Measurements from ENCODE around the gene EFS.

DNA sequence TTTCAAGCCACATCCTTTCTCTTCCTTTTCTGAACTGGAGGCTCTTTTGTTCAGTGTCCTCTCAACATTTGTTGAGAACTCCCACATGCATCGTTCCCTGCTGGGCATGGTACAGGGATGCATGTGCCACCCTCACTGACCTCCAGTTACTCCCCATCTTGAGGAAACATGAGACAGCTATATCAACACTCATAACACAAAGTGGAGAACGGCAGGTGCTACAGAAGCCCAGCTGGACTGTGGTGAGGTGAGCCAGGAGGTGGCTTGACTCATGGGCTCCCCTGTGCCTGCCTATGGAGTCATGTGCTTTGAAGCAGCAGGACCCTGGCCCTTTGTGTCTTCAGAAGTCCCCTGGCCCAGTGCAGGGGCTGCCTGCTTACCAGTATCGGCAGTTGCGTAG lies 33.4 kb upstream of the EFS start:
- TF ChIP-seq, protein P1, sequence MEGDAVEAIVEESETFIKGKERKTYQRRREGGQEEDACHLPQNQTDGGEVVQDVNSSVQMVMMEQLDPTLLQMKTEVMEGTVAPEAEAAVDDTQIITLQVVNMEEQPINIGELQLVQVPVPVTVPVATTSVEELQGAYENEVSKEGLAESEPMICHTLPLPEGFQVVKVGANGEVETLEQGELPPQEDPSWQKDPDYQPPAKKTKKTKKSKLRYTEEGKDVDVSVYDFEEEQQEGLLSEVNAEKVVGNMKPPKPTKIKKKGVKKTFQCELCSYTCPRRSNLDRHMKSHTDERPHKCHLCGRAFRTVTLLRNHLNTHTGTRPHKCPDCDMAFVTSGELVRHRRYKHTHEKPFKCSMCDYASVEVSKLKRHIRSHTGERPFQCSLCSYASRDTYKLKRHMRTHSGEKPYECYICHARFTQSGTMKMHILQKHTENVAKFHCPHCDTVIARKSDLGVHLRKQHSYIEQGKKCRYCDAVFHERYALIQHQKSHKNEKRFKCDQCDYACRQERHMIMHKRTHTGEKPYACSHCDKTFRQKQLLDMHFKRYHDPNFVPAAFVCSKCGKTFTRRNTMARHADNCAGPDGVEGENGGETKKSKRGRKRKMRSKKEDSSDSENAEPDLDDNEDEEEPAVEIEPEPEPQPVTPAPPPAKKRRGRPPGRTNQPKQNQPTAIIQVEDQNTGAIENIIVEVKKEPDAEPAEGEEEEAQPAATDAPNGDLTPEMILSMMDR (conservative IDR thresholded peaks at IDR 0.05; ENCODE audit: low read depth, low read length): no peak
- TF ChIP-seq EZH2 (IDR thresholded peaks at IDR 0.05; ENCODE audit: low read length, unreplicated experiment) (no peak), EZH2phosphoT487 (IDR thresholded peaks at IDR 0.05; ENCODE audit: borderline replicate concordance, low read length) (no peak)
